Measurements from ENCODE around the gene SLC25A19. TPM values are rescaled to one million over a fixed set of nuclear protein-coding genes. Genes with fewer than 3 reads are reported as not detected.

The SLC25A19 gene
- total and polyA plus RNA-seq, 2 of the 8 experiments (the other 6 are each of a cell fraction or from before 2014, with no cell fraction given), result 28.6 to 32.6 TPM

DNA sequence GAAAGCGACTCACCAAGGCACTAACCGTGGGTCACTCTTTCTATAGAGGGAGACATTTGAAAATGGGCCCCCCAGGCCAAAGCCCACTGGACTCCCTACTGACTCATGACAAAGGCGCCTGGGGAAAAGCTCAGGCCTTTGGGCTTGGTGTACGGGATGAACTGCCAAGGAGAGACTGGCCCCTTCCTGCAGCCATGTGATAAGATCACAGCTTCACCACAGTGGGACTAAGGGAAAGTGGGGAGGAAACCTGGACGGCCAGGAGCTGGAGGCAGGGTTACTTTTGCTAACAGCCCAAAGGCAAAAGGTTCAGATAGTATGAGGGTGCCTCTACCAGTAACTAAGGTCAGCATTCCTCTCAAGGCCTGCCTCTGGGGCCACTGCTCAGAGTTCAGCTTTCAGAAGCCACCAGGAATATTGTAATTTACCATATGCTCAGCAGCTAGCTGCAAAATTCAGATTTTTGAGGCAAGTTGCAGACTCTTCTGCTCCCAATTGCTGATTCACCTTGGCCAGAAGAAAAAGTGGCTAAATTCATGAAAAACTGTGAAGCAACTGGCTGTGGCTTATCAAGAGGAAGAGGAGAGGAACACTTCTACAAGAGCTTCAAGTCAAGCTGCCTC is 37.1 kb upstream of the SLC25A19 start:
- CTCF ChIA-PET (ENCODE audit: partially characterized antibody), result interaction anchor here (0.5 to 9.6 kb wide), 13 partner anchors 9 to 143 kb away, joined by 3 to 97 read pairs (median 6); partner anchors contain the start of genes GRB2 and MRPS7
- no peak overlapping the region for H3K4ac ChIP-seq (replicated peaks; ENCODE audit: insufficient read length, low read depth, low read length)
- H3K9me3 ChIP-seq (ENCODE audit: insufficient read depth in 2 of 2, low read depth in 1 of 2, low read length in 1 of 2), result no peaks in the 10 kb centered on the region
- no peak overlapping the region; the same call in 1 of the 2 replicates for H3K27ac ChIP-seq (ENCODE audit: low read depth, low read length)
- H3K18ac ChIP-seq (ENCODE audit: extremely low read depth, low read length), result no peak overlapping the region; the same call in 1 of the 2 replicates
- peaks cover 2 to 7% of the 10 kb centered on the region in 2 experiments for H4K20me1 ChIP-seq (replicated peaks in 1 of 2; ENCODE audit: control insufficient read depth in 1 of 2, insufficient read depth in 2 of 2, low read length in 2 of 2)
- H3K9ac ChIP-seq (replicated peaks in 1 of 4; ENCODE audit: extremely low read depth in 1 of 4, low read depth in 3 of 4, low read length in 3 of 4), result peak overlapping the region in 1 of 4 experiments; percentile 5; a peak in 1 of 7 replicates
- H4K8ac ChIP-seq (ENCODE audit: extremely low read depth, insufficient read depth, low read length), result no peak overlapping the region
- POLR2A ChIA-PET (ENCODE audit: partially characterized antibody), result interaction anchor here (0.9 to 2.1 kb wide), 5 partner anchors 10 to 43 kb away, joined by 3 to 15 read pairs (median 4); no protein-coding TSS in a partner anchor
- no peak overlapping the region for H3K23ac ChIP-seq (ENCODE audit: insufficient read length)
- no peak overlapping the region for H4K5ac ChIP-seq (ENCODE audit: insufficient read length, low read depth, low read length)
- FAIRE-seq, result no peak
- peak overlapping the region in 1 of 2 experiments; percentile 2; a peak in 1 of 4 replicates for H3K4me2 ChIP-seq (ENCODE audit: insufficient read depth in 1 of 2, low read depth in 2 of 2, low read length in 2 of 2)
- no peak overlapping the region for H3K14ac ChIP-seq (ENCODE audit: insufficient read length)
- no peak overlapping the region for H3K56ac ChIP-seq (replicated peaks; ENCODE audit: insufficient read length, low read depth, low read length)
- H3K23me2 ChIP-seq (ENCODE audit: low read depth, low read length), result no peaks in the 10 kb centered on the region
- 69% methylated on average over 5 of the region's 5 CpGs; no CpG with 5 or more reads in 1 of the 2 experiments for WGBS, 2 experiments (ENCODE audit: extremely low coverage in 1 of 2, insufficient coverage in 1 of 2, insufficient read length in 1 of 2, insufficient replicate concordance in 2 of 2, low coverage in 1 of 2, low lambda C conversion rate in 2 of 2, missing lambda C conversion rate in 1 of 2)
- TF ChIP-seq EP300 (IDR thresholded peaks at IDR 0.05; ENCODE audit: borderline replicate concordance in 1 of 2, low read depth in 2 of 2, low read length in 2 of 2), result no peak
- TF ChIP-seq NRF1 (IDR thresholded peaks at IDR 0.05; ENCODE audit: low read depth, low read length), result no peak
- TF ChIP-seq, protein P1, sequence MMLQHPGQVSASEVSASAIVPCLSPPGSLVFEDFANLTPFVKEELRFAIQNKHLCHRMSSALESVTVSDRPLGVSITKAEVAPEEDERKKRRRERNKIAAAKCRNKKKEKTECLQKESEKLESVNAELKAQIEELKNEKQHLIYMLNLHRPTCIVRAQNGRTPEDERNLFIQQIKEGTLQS (IDR thresholded peaks at IDR 0.05; ENCODE audit: insufficient read depth, low read depth, low read length), result no peak
- no peak for TF ChIP-seq TCF12 (IDR thresholded peaks at IDR 0.05; ENCODE audit: low read depth, low read length)
- TF ChIP-seq, protein P2, sequence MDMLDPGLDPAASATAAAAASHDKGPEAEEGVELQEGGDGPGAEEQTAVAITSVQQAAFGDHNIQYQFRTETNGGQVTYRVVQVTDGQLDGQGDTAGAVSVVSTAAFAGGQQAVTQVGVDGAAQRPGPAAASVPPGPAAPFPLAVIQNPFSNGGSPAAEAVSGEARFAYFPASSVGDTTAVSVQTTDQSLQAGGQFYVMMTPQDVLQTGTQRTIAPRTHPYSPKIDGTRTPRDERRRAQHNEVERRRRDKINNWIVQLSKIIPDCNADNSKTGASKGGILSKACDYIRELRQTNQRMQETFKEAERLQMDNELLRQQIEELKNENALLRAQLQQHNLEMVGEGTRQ (IDR thresholded peaks at IDR 0.05; ENCODE audit: low read length), result no peak
- TF ChIP-seq MAFK (IDR thresholded peaks at IDR 0.05; ENCODE audit: low read depth, low read length), result no peak
- TF ChIP-seq NANOG (IDR thresholded peaks at IDR 0.05; ENCODE audit: insufficient read depth, low read depth, low read length, poor library complexity, severe bottlenecking), result no peak
- no peak overlapping the region for H2BK20ac ChIP-seq (ENCODE audit: low read length)
- H2AFZ ChIP-seq (ENCODE audit: low read length), result no peak overlapping the region
- no peak overlapping the region for H3K4me3 ChIP-seq (ENCODE audit: extremely low read depth in 1 of 4, insufficient read depth in 2 of 4, low read depth in 3 of 4, low read length in 4 of 4)
- peak overlapping the region; percentile 34 for H4K91ac ChIP-seq (replicated peaks; ENCODE audit: insufficient read length, low read length)
- 0 out of 2 replicates have a peak overlapping the region, but pooled peaks have one; percentile 72 for H2BK15ac ChIP-seq (ENCODE audit: low read length)
- peaks cover 2 to 13% (median 6%) of the 10 kb centered on the region in 4 experiments; a peak in 5 of 8 replicates for H3K36me3 ChIP-seq (ENCODE audit: control insufficient read depth in 2 of 4, insufficient read depth in 4 of 4, low read length in 3 of 4)
- DNase-seq (ENCODE audit: low read depth in 1 of 2, low spot score in 2 of 2), result no peak
- no peak overlapping the region for H2BK5ac ChIP-seq (ENCODE audit: low read depth, low read length)
- H2BK12ac ChIP-seq (ENCODE audit: low read depth, low read length), result peak overlapping the region; percentile 56; the same call in 1 of the 2 replicates
- no peak overlapping the region for H2AK5ac ChIP-seq (ENCODE audit: low read depth, low read length)
- H3K27me3 ChIP-seq (replicated peaks in 1 of 4; ENCODE audit: control insufficient read depth in 3 of 4, extremely low read depth in 1 of 4, insufficient read depth in 3 of 4, low read length in 3 of 4), result no peaks in the 10 kb centered on the region
- H3K4me1 ChIP-seq (replicated peaks in 1 of 4; ENCODE audit: control insufficient read depth in 3 of 4, insufficient read depth in 4 of 4, low read length in 3 of 4), result peaks cover 7 to 14% (median 8%) of the 10 kb centered on the region in 4 experiments; a peak in 5 of 7 replicates
- no peak overlapping the region for H2BK120ac ChIP-seq (replicated peaks; ENCODE audit: low read depth, low read length)
- H3K79me1 ChIP-seq (ENCODE audit: low read depth, low read length), result peaks cover 6% of the 10 kb centered on the region; the same call in 1 of the 2 replicates
- H3K79me2 ChIP-seq (ENCODE audit: control insufficient read depth in 1 of 2, insufficient read depth in 2 of 2, low read length in 2 of 2), result peaks cover 0 to 8% of the 10 kb centered on the region in 2 experiments; a peak in 1 of 4 replicates
